Natural killer cell (primary cell): ENCODE measurements around the gene BUD23. TPM values are rescaled to one million over a fixed set of nuclear protein-coding genes. Genes with fewer than 3 reads are reported as not detected.
"Not testable (repeated sequence)": the region's sequence is repeated elsewhere in the genome, so short reads cannot be mapped to it uniquely, and the experiment has no call there.

Experiments
- ATAC-seq, 3 donors: fragments of 150-1000 bp in 2 of 3; fragments of 200-7000 bp in 1 of 3; cut with Tn5 transposase; 1 replicate in 1 of 3; 2 replicates in 2 of 3; pipeline ENCODE4 v1.10.0; 2021; ENCODE audit warnings: mild to moderate bottlenecking in 2 of 3, moderate library complexity in 2 of 3
- DNase-seq, 2 donors: peaks; one replicate each; pipeline versions ENCODE4 v3.0.0 to v3.0.0-alpha.2; 2013 to 2021; ENCODE audit warnings: mixed read lengths in 1 of 2
- H3K27ac ChIP-seq: one replicate; pipeline ENCODE4 v1.5.1; 2013; ENCODE audit warnings: mild to moderate bottlenecking, low read length
- H3K27me3 ChIP-seq: one replicate; pipeline ENCODE4 v1.6.1; 2013; ENCODE audit warnings: low read length; ENCODE audit not compliant: control insufficient read depth, insufficient read depth
- H3K36me3 ChIP-seq: one replicate; pipeline ENCODE4 v1.6.1; 2013; ENCODE audit warnings: low read length; ENCODE audit not compliant: control insufficient read depth, insufficient read depth
- H3K4me1 ChIP-seq: one replicate; pipeline ENCODE4 v1.6.1; 2013; ENCODE audit warnings: low read length; ENCODE audit not compliant: control insufficient read depth, insufficient read depth
- H3K4me3 ChIP-seq: one replicate; pipeline ENCODE4 v1.5.1; 2013; ENCODE audit warnings: low read length
- H3K9me3 ChIP-seq: one replicate; pipeline ENCODE4 v1.6.1; 2013; ENCODE audit warnings: low read length; ENCODE audit not compliant: control insufficient read depth, insufficient read depth
- H3K27ac Mint-ChIP-seq, 2 donors: one replicate each; pipeline ENCODE4 v1.8.0; 2022; ENCODE audit warnings: mild to moderate bottlenecking in 2 of 2, mixed read lengths in 2 of 2, moderate library complexity in 1 of 2
- H3K27me3 Mint-ChIP-seq, 2 donors: one replicate each; pipeline ENCODE4 v1.8.0; 2022; ENCODE audit warnings: low read depth in 2 of 2, mixed read lengths in 2 of 2
- H3K36me3 Mint-ChIP-seq: one replicate; pipeline ENCODE4 v1.8.0; 2022; ENCODE audit warnings: mixed read lengths
- H3K4me1 Mint-ChIP-seq, 2 donors: one replicate each; pipeline ENCODE4 v1.8.0; 2022; ENCODE audit warnings: mixed read lengths in 2 of 2
- H3K4me3 Mint-ChIP-seq: one replicate; pipeline ENCODE4 v1.8.0; 2022; ENCODE audit warnings: mild to moderate bottlenecking, moderate library complexity, mixed read lengths
- H3K9me3 Mint-ChIP-seq, 2 donors: one replicate each; pipeline ENCODE4 v1.8.0; 2022; ENCODE audit warnings: mixed read lengths in 2 of 2
- WGBS: methylation state at CpG from one replicate; pipeline ENCODE4 v1.1.7; 2013; ENCODE audit warnings: missing lambda C conversion rate; ENCODE audit not compliant: insufficient coverage; 5-methylcytosine and 5-hydroxymethylcytosine counted together
- intact Hi-C: fragments of 100-400 bp; cut with micrococcal nuclease; formaldehyde crosslinking; loops from one replicate; pipeline ENCODE4 v1.14.2; 2022
- total RNA-seq, 4 donors: library from RNA; stranded (reverse); fragments of 120-200 nt in 1 of 4; gene quantifications; one replicate each; pipeline versions ENCODE4 v1.2.3 to v1.2.4, GENCODE V29; 2013 to 2022
- TF ChIP-seq, protein P1 (sequence below): fragments of 200-600 bp; IDR thresholded peaks from one replicate; pipeline ENCODE4 v1.8.0; 2022; ENCODE audit warnings: antibody characterized with exemption

BUD23 gene
- total RNA-seq, 3 donors from 2014 or later (not counting 1 experiment from before 2014, with no cell fraction given): 93.1 to 101 (median 94.2) TPM

DNA sequence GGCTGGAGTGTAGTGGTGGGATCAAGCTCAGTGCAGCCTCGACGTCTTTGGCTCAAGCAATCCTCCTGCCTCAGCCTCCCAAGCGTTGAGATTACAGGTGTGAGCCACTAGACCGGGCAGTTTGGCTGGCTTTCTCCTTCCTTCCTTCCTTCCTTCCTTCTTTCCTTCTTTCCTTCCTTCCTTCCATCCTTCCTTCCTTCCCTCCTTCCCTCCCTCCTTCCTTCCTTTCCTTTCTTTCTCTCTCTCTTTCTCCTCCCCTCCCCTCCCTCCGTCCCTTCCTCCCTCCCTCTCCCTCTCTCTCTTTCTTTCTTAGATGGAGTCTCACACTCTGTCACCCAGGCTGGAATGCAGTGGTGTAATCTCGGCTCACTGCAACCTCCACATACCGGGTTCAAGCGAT lies 23.4 kb upstream of the BUD23 start:
- Mint-ChIP-seq H3K4me3 (no peak overlapping the region), H3K4me1 (no peaks in the 10 kb centered on the region), H3K36me3 (no peaks in the 10 kb centered on the region), H3K27ac (no peak overlapping the region), H3K9me3 (peaks cover 0 to 4% of the 10 kb centered on the region in 2 donors), H3K27me3 (peaks cover 23 to 35% of the 10 kb centered on the region in 2 donors)
- 76% methylated on average over 8 of the region's 8 CpGs for WGBS
- TF ChIP-seq, protein P1, sequence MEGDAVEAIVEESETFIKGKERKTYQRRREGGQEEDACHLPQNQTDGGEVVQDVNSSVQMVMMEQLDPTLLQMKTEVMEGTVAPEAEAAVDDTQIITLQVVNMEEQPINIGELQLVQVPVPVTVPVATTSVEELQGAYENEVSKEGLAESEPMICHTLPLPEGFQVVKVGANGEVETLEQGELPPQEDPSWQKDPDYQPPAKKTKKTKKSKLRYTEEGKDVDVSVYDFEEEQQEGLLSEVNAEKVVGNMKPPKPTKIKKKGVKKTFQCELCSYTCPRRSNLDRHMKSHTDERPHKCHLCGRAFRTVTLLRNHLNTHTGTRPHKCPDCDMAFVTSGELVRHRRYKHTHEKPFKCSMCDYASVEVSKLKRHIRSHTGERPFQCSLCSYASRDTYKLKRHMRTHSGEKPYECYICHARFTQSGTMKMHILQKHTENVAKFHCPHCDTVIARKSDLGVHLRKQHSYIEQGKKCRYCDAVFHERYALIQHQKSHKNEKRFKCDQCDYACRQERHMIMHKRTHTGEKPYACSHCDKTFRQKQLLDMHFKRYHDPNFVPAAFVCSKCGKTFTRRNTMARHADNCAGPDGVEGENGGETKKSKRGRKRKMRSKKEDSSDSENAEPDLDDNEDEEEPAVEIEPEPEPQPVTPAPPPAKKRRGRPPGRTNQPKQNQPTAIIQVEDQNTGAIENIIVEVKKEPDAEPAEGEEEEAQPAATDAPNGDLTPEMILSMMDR: no peak
- ATAC-seq: no peak
- intact Hi-C loops: no loop called here
- Histone ChIP-seq H3K36me3 (no peaks in the 10 kb centered on the region), H3K9me3 (peaks cover 4% of the 10 kb centered on the region), H3K4me1 (no peaks in the 10 kb centered on the region), H3K27me3 (peaks cover 8% of the 10 kb centered on the region), H3K27ac (no peak overlapping the region), H3K4me3 (no peak overlapping the region)
- no peak for DNase-seq

DNA sequence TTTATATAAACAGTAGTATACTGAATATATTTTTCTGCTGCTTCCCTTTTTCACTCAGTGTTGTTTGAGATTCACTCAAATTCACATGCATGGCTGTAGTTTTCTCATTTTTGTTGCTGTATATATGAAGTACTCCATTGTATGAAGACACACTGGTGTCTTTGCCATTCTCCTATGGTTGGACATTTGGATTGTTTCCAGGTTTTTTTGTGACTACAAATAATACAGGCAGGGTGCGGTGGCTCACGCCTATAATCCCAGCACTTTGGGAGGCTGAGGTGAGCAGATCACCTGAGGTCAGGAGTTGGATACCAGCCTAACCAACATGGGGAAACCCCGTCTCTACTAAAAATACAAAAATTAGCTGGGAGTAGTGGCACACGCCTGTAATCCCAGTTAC lies 22.8 kb upstream of the BUD23 start:
- H3K4me3 ChIP-seq, intact Hi-C loops, H3K9me3 ChIP-seq, H3K4me1 Mint-ChIP-seq, DNase-seq, H3K9me3 Mint-ChIP-seq, H3K27ac Mint-ChIP-seq, ATAC-seq, H3K4me3 Mint-ChIP-seq, H3K27me3 ChIP-seq, H3K36me3 ChIP-seq, H3K36me3 Mint-ChIP-seq, H3K4me1 ChIP-seq, H3K27ac ChIP-seq: not testable (repeated sequence)
- 78% methylated on average over 4 of the region's 4 CpGs for WGBS
- peaks cover 23 to 35% of the 10 kb centered on the region in 2 donors for H3K27me3 Mint-ChIP-seq

DNA sequence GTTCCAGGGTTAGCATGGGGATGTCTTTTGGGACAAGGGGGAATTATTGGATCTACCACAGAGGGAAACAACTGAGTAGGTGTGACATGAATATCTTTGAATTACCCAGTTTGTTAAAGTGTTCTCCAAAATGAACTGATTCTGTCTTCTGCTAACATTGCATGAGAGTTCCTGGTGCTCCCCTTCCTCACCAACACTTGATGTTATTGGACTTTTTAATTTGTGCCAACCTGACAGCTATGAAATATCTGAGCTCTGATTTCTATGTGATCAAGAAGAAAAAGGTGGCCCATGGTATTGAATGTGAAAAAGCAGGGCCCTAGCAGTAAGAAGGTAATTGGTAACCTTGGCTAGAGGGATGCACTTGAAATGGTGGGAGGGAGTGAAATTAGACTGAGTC lies 20.4 kb upstream of the BUD23 start:
- H3K27ac ChIP-seq: no peak overlapping the region
- no peak overlapping the region for H3K4me3 Mint-ChIP-seq
- peaks cover 26 to 35% of the 10 kb centered on the region in 2 donors for H3K27me3 Mint-ChIP-seq
- peaks cover 4% of the 10 kb centered on the region for H3K4me1 ChIP-seq
- DNase-seq: no peak
- ATAC-seq: no peak
- peaks cover 8% of the 10 kb centered on the region for H3K27me3 ChIP-seq
- H3K27ac Mint-ChIP-seq: no peak overlapping the region
- peaks cover 0 to 4% of the 10 kb centered on the region in 2 donors for H3K9me3 Mint-ChIP-seq
- H3K36me3 Mint-ChIP-seq: no peaks in the 10 kb centered on the region
- no peak overlapping the region for H3K4me3 ChIP-seq
- H3K4me1 Mint-ChIP-seq: peaks cover 0 to 4% of the 10 kb centered on the region in 2 donors
- intact Hi-C loops: no loop called here
- TF ChIP-seq, protein P1: no peak
- no peaks in the 10 kb centered on the region for H3K36me3 ChIP-seq
- H3K9me3 ChIP-seq: peaks cover 4% of the 10 kb centered on the region

DNA sequence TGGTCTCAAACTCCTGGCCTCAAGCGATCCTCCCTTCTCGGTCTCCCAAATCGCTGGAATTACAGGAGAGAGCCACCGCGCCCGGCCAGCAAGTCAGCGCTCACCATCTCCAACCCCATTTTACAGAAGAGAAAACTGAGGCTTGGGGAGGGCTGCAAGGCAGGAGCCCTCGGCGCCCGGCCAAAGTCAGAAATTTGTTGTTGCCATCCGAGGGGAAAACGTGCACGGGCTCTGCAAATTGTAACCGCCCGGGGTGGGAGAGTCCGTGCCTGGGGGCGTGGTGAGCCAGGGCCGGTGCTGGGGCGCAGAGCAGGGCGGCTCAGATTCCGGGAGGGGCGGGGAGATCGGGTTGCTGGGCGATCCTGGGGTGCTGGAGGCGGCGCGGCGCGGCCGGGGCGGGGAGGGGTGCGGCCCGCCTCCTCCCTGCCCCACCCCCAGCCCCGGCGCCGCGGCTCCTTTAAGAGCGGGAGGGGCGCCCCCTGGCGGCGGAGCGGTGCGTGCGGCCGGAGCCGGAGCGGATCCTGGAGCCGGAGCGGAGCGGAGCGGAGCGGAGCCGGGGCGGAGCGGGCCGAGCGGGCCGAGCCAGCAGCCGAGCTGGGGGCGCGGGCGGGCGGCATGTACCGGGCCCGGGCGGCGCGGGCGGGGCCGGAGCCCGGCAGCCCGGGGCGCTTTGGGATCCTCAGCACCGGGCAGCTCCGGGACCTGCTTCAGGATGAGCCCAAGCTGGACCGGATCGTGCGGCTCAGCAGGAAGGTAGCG lies 15.9 kb upstream of the BUD23 start, which contains the start of gene VPS37D:
Gene VPS37D, plus strand, starts transcription at position 488 of the 759 bp plus-strand sequence. Its CDS starts 128 bp downstream, at position 616.
- intact Hi-C loops: loop anchor here (5.0 kb wide), 2 partner anchors 60 to 70 kb away; partner anchors contain the start of gene ABHD11
- peaks cover 0 to 4% of the 10 kb centered on the region in 2 donors for H3K9me3 Mint-ChIP-seq
- H3K36me3 Mint-ChIP-seq: no peaks in the 10 kb centered on the region
- ATAC-seq: peak; percentile 93 to 99 (median 96)
- H3K27ac ChIP-seq: no peak within 1 kb of the TSS
- 3% methylated on average over 76 of the region's 79 CpGs for WGBS
- no peaks in the 10 kb centered on the region for H3K36me3 ChIP-seq
- peaks cover 10% of the 10 kb centered on the region for H3K4me1 ChIP-seq
- H3K4me3 Mint-ChIP-seq: peak within 1 kb of the TSS; percentile 84
- TF ChIP-seq, protein P1: peak; percentile 66
- peak within 1 kb of the TSS in 1 of 2 donors; percentile 53 for H3K27ac Mint-ChIP-seq
- DNase-seq: peak; percentile 93 to 96
- peaks cover 4% of the 10 kb centered on the region for H3K9me3 ChIP-seq
- H3K4me3 ChIP-seq: peak within 1 kb of the TSS; percentile 35
- H3K4me1 Mint-ChIP-seq: peaks cover 0 to 10% of the 10 kb centered on the region in 2 donors
- H3K27me3 ChIP-seq: peaks cover 22% of the 10 kb centered on the region
- H3K27me3 Mint-ChIP-seq: peaks cover 28 to 35% of the 10 kb centered on the region in 2 donors
